Prostate gland (tissue), 2 donors: ENCODE data around the gene NMBR. TPM values are rescaled to one million over a fixed set of nuclear protein-coding genes. Genes with fewer than 3 reads are reported as not detected.
"Not testable (repeated sequence)": the region's sequence is repeated elsewhere in the genome, so short reads cannot be mapped to it uniquely, and the experiment has no call there.

Experiments
- DNase-seq: peaks from one replicate; pipeline ENCODE4 v3.0.0-alpha.2; 2019; ENCODE audit warnings: low spot score
- H3K27ac ChIP-seq, 2 donors: fragments of 200-600 bp; sonication (generic); 2 replicates each; pipeline ENCODE4 v1.5.1; 2017 to 2019
- H3K27me3 ChIP-seq: fragments of 200-600 bp; sonication (generic); replicated peaks from 2 replicates; pipeline ENCODE4 v1.5.1; 2019; ENCODE audit not compliant: insufficient read depth
- H3K36me3 ChIP-seq, 2 donors: fragments of 200-600 bp; sonication (generic); 1 replicate in 1 of 2; 2 replicates in 1 of 2; pipeline versions ENCODE4 v1.5.1 to v1.8.1; 2017 to 2019
- H3K4me1 ChIP-seq: fragments of 200-600 bp; sonication (generic); replicated peaks from 2 replicates; pipeline ENCODE4 v1.5.1; 2019
- H3K4me3 ChIP-seq, 2 donors: fragments of 200-600 bp; sonication (generic); 2 replicates each; pipeline ENCODE4 v1.5.1; 2017 to 2019
- H3K9me3 ChIP-seq: fragments of 200-600 bp; sonication (generic); 2 replicates; pipeline ENCODE4 v1.5.1; 2017
- CTCF ChIP-seq, 4 experiments: fragments of 200-600 bp in 2 of 4; fragments of 450-650 bp in 2 of 4; sonication (generic) in 2 of 4; IDR thresholded peaks; 1 replicate in 3 of 4; 2 replicates in 1 of 4; pipeline ENCODE4 v1.5.1; 2016 to 2019; ENCODE audit warnings: antibody characterized with exemption in 4 of 4, mild to moderate bottlenecking in 2 of 4, moderate library complexity in 2 of 4
- POLR2A ChIP-seq: fragments of 450-650 bp; IDR thresholded peaks from one replicate; pipeline ENCODE4 v1.6.1; 2016; ENCODE audit warnings: antibody characterized with exemption, mild to moderate bottlenecking
- POLR2AphosphoS5 ChIP-seq: sonication (generic); formaldehyde crosslinking; IDR thresholded peaks from one replicate; pipeline ENCODE4 v1.6.1; 2017; ENCODE audit warnings: antibody characterized with exemption
- WGBS: methylation state at CpG from one replicate; pipeline ENCODE4 v1.1.5; 2018; 5-methylcytosine and 5-hydroxymethylcytosine counted together
- intact Hi-C: fragments of 100-400 bp; cut with DNase I; formaldehyde crosslinking; loops from one replicate; pipeline ENCODE4 v1.14.2; 2022
- total RNA-seq, 2 donors: library from RNA; depleted of rRNA; stranded (reverse); fragments of >200 nt; gene quantifications; one replicate each; pipeline ENCODE4 v1.1.0, GENCODE V29; 2016

The NMBR gene
- total RNA-seq, 2 donors from 2014 or later: not detected

- TF ChIP-seq CTCF (IDR thresholded peaks at IDR 0.05): no peak
- TF ChIP-seq POLR2AphosphoS5: no peak
- no peak for TF ChIP-seq POLR2A
Observed at GRCh38 chr6:142071981-142072380, 74.9 kb downstream of the NMBR start.

GRCh38 chr6:142068416-142068815, 78.5 kb downstream of the NMBR start:
- no peak for TF ChIP-seq CTCF (IDR thresholded peaks at IDR 0.05)
- no peak for TF ChIP-seq POLR2AphosphoS5
- TF ChIP-seq POLR2A: no peak
- intact Hi-C loops: no loop called here
- no peaks in the 10 kb centered on the region for H3K9me3 ChIP-seq
- no peak for DNase-seq
- H3K27ac ChIP-seq: no peak overlapping the region
- no peaks in the 10 kb centered on the region for H3K27me3 ChIP-seq
- no peak overlapping the region for H3K4me3 ChIP-seq
- no peaks in the 10 kb centered on the region for H3K4me1 ChIP-seq
- H3K36me3 ChIP-seq: no peaks in the 10 kb centered on the region

More at GRCh38 chr6:142071981-142072380, 74.9 kb downstream of the NMBR start:
- H3K27me3 ChIP-seq: no peaks in the 10 kb centered on the region
- no peak overlapping the region for H3K27ac ChIP-seq
- DNase-seq: no peak
- WGBS: 83% methylated on average over 3 of the region's 3 CpGs
- no peaks in the 10 kb centered on the region for H3K4me1 ChIP-seq
- H3K36me3 ChIP-seq: no peaks in the 10 kb centered on the region
- H3K4me3 ChIP-seq: no peak overlapping the region
- intact Hi-C loops: no loop called here
- H3K9me3 ChIP-seq: no peaks in the 10 kb centered on the region

- H3K27me3 ChIP-seq, intact Hi-C loops: not testable (repeated sequence)
- WGBS: 90% methylated on average over 4 of the region's 4 CpGs
Observed at GRCh38 chr6:142062861-142063260, 84.1 kb downstream of the NMBR start.

GRCh38 chr6:142058551-142059290, 88.2 kb downstream of the NMBR start:
- intact Hi-C loops: no loop called here
- no peaks in the 10 kb centered on the region for H3K4me1 ChIP-seq
- H3K9me3 ChIP-seq: no peaks in the 10 kb centered on the region
- 83% methylated on average over 3 of the region's 3 CpGs for WGBS
- DNase-seq: no peak
- H3K27me3 ChIP-seq: no peaks in the 10 kb centered on the region
- H3K4me3 ChIP-seq: no peak overlapping the region
- TF ChIP-seq CTCF (IDR thresholded peaks at IDR 0.05) (no peak), POLR2AphosphoS5 (no peak), POLR2A (no peak)
- no peak overlapping the region for H3K27ac ChIP-seq
- H3K36me3 ChIP-seq: no peaks in the 10 kb centered on the region

More at GRCh38 chr6:142062861-142063260, 84.1 kb downstream of the NMBR start:
- not testable (repeated sequence) for H3K36me3 ChIP-seq, H3K9me3 ChIP-seq, H3K27ac ChIP-seq, H3K4me3 ChIP-seq, H3K4me1 ChIP-seq, DNase-seq

GRCh38 chr6:142055219-142055618, 91.7 kb downstream of the NMBR start:
- Histone ChIP-seq H3K27ac (no peak overlapping the region), H3K4me3 (no peak overlapping the region), H3K9me3 (no peaks in the 10 kb centered on the region), H3K4me1 (no peaks in the 10 kb centered on the region), H3K27me3 (no peaks in the 10 kb centered on the region), H3K36me3 (no peaks in the 10 kb centered on the region)
- no peak for DNase-seq
- 83% methylated on average over 3 of the region's 3 CpGs for whole genome bisulfite sequencing
- TF ChIP-seq POLR2AphosphoS5 (no peak), POLR2A (no peak), CTCF (IDR thresholded peaks at IDR 0.05) (no peak)
- intact Hi-C loops: no loop called here
